Right lung (tissue), 5 donors: ENCODE data around the gene VWA2. TPM values are rescaled to one million over a fixed set of nuclear protein-coding genes. Genes with fewer than 3 reads are reported as not detected.

ENCODE experiments used
- DNase-seq, 2 donors: peaks; one replicate each; pipeline ENCODE4 v3.0.0-alpha.2; 2013
- polyA plus RNA-seq, 5 donors: library from polyadenylated mRNA; unstranded; fragments of 120-200 nt; gene quantifications; one replicate each; pipeline versions ENCODE4 v1.2.1 to v1.2.3, GENCODE V29; 2013; ENCODE audit warnings: inconsistent platforms in 1 of 5, low replicate concordance in 1 of 5; ENCODE audit not compliant: insufficient read length in 5 of 5, insufficient read depth in 1 of 5

The VWA2 gene
- polyA plus RNA-seq, 5 donors, result 21.6 to 30.6 (median 24.8) TPM

DNA sequence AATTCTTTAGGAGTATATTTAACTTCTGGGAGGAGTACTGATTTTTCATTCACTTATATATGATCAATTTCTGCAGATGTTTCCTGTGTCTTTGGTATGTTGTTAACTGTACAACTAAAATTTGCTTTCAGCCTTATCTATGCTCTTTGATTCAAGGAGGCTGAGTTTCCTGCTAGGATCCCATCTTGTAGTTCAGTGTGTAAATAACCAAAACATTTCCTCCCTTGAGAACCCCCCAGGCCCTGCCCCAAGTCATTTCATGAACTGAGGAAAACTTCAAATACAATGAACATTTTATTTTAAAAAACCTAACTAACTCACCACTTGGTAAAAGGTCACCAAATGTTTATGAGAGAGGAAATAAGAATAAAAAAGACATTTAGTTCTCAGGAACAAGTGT lies 55.5 kb downstream of the VWA2 start:
- DNase-seq, result no peak

DNA sequence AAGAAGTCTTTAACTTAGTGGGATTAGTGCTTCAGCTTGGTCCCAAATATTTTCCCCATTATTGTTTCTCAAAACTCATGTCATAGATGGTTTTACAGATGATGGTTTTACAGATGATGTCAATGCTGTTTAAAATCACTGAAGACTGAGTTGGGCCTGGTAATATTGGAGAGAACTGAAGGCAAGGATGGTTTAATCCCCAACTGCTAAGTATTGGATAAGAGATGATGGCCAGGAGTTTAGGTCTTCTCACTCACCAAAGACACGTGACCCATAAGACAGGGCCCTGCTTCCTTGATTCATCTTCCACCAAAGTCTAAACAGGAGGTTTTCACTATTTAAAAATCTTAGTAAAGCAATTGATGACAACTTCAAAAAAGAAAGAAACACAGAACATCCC lies 56.3 kb downstream of the VWA2 start:
- DNase-seq, result no peak

DNA sequence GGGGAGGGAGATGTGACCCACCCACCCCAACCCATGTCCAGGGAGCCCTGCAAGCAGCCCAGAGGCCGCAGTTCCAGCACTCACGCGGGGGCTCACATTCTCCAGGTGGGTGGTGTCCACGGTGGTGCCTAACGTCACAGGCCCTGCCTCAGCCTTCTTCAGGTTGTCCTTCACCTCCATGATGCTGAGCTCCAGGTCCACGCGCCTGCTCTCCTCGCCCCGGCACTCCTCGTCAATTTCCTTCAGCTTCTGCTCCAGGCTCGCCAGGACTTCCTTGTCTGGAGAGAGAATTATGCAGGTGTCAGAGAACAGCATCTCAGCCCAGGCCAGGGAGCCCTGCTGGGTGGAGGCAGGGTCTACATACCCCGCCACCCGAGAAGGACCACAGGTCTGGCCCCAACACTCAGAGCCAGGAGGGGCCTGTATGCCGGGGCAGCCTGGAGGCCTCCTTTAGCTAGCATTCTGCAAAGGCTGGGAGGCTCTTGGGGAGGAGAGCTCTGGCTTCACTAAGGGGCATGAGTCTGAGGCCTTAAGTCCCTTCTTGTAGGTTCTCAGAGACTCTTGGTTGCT lies 58.2 kb downstream of the VWA2 start:
- DNase-seq, result no peak

DNA sequence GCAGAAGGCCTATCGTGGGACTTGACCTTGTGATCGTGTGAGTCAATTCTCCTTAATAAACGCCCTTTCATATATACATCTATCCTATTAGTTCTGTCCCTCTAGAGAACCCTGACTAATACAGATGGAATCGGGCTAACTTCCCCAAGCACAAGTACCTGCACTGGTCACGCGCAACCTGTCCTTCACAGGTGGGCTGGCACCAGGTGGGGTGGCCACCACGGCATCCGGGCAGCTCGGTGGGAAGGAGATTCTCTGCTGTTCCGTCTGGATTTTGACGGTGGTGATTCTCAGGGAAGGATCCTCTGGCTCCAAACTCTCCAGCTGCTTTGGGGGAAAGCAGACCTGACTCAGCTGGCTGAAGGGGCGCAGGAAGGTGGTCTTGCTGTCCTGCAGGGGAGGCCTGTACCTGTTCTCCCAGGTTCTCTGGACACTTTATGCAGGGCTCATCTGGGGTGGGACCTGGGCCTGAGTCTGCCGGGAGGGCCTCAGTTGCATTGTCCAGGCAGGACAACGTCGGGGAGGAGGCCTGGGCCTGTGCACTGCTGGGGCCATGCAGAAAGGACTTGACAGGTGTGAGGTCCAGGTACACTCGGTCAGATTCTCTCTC lies 61.1 kb downstream of the VWA2 start:
- no peak for DNase-seq

DNA sequence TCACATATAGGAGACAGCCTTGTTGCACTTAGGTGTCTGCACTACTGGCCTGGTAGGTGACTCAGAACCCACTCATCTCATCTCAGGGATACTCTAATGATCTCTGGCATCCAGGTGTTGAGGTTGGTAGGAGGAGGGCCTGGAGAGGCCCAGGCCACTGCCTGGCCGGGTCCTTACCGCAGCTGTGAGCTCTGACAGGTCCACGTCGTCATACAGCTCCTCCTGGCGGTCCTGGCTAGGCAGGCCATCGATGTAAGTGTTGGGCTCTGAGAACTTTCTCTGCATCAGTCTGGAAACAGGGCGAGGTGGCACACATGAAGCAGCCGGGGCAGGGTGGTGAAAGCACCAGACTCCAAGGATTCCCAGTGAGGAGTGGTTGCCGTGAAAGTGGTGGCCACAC lies 62.1 kb downstream of the VWA2 start:
- DNase-seq, result no peak

DNA sequence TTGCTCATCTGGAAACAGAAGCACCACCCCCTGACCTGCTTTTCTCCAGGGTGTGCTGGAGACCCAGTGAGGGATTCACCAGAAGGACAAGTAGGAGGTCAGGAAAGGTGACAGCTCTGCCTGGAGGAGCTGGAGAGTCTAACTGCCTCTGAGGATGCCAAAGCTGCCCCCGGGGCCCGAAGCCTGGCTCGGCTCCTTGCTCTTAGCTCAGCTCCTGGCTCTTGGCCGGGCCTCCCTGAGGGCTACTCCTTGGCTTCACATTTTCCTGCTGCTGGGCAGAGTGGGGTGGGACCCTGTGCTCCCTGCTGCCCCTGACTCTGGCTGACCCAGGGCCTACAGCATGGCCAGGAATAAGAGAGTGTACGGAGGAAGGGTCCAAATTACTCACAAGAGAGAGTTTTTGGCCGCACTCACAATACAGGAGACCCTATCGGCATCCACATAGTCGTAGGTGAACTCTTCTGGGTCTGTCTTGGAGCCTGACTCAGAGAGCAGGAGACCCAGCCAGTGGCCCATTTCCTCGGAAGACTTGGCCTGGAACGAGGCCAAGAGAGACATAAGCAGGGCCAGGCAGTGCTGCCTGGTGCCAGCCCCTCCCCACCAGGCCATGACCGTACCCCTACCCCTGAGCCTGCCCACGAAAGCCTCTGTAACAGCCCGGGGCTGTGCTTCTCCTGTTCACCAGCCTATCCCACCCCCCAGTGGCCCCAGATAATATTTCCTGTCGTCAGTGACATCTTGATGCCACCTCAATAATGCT lies 63.1 kb downstream of the VWA2 start:
- no peak for DNase-seq

DNA sequence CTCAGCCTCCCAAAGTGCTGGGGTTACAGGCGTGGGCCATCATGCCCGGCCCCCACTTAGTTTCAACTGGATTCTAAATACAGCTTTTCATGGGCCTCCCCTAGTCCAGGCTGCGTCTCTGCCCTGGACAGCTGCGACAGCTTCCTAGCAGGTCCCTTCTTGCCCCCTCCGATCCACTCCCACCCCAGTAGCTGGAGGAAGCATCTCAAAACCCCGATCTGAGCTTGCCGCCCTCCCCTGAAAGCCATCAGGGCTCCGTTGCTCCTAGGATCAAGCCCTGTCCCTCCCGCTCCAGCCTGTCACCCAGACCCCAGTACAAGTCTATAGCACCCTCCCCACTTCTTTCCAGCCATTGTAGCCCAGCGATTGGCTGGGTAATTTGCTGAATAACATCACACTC lies 64.5 kb downstream of the VWA2 start:
- no peak for DNase-seq

DNA sequence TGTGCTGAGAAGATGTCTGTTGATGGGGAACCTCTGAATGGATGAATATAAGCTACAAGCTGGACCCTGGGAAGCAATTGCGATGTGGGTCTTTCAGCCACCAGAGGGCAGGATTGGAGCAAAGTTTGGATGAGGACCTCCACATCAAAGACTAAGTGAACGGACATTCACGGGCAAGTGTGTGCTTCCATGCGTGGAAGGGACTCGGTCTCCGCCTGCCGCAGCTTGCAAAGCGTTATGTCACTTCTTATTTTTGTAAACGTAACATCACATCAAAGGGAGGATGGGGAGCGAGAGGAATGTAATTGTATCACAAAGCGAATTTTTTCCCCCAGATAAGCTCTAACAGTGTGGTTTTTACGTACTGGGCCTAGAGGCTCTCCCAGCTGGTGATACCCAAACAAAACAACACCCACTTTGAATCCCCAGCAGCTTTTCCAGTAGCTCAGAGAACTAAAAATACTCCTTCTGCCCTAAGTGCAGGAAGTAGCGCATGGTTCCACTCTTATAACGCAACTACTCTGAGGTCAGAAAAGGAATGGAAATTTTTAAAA lies 65.0 kb downstream of the VWA2 start:
- peak; percentile 79 to 87 for DNase-seq

DNA sequence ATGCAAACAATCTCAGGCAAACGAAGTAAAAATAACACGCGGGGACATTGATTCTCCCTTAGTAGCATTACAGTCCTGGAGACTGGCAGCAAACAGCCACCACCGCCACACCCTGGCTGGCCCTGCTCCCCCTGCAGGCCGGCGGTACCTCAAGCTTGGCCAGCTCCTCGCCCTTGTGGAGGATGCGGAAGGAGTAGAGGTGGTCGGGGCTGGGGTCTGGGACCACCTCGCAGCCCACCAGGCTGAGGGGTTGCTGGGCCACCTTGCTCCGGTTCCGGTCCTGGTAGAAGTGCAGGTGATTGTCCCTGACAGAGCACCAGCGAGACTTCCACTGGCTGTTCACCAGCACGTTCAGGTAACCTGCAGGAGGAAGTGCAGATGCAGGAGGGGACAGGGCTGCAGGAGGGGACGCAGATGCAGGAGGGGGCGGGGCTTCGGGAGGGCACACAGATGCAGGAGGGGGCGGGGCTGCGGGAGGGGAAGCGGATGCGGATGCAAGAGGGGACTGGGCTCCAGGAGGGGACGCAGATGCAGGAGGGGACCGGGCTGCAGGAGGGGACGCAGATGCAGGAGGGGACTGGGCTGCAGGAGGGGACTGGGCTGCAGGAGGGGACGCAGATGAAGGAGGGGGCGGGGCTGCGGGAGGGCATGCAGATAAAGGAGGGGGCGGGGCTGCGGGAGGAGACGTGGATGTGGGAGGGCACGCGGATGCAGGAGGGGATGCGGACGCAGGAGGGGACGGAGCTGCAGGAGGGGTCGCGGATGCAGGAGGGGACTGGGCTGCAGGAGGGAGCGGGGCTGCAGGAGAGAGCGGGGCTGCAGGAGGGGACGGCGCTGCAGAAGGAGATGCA lies 65.7 kb downstream of the VWA2 start:
- DNase-seq, result peak in 1 of 2 donors; percentile 8

DNA sequence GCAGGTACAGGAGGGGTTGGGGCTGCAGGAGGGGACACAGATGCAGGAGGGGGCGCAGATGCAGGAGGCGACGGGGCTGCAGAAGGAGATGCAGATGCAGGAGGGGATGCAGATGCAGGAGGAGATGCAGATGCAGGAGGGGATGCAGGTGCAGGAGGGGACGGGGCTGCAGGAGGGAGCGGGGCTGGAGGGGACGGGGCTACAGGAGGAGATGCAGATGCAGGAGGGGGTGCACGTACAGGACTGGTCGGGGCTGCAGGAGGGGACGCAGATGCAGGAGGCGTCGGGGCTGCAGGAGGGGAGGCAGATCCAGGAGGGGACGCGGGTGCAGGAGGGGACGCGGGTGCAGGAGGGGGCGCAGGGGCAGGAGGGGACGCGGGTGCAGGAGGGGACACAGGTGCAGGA lies 66.5 kb downstream of the VWA2 start:
- no peak for DNase-seq

DNA sequence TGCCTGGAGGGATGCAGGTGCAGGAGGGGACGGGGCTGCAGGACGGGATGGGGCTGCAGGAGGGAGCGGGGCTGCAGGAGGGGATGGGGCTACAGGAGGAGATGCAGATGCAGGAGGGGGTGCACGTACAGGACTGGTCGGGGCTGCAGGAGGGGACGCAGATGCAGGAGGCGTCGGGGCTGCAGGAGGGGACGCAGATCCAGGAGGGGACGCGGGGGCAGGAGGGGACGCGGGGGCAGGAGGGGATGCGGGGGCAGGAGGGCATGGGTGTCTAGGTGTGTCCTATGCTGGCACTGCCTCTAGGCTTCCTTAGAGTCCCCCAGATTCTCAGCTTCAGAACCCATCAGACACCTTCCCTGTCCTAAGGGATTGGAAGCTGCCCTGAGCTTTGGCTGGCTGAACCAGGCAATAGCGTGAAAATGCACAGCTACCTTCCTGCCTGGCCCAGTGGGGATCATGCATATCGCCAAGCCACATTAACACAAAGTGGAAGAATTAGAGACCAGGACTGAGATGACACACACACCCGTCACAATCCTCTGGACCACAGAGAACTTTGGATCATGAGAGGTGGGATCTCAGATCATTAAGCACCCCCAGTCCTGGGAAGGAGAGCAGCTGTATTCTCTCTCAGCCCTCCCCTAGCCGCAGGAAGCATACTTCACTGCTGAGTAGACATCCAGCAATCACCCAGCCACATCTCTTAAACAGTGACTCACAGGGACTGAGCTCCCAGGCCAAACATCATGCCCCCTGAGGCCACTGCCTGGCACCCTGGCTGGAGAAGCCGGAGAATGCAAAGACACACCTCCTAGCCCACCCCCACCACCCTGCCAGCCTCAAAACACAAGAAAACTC lies 67.3 kb downstream of the VWA2 start:
- no peak for DNase-seq

DNA sequence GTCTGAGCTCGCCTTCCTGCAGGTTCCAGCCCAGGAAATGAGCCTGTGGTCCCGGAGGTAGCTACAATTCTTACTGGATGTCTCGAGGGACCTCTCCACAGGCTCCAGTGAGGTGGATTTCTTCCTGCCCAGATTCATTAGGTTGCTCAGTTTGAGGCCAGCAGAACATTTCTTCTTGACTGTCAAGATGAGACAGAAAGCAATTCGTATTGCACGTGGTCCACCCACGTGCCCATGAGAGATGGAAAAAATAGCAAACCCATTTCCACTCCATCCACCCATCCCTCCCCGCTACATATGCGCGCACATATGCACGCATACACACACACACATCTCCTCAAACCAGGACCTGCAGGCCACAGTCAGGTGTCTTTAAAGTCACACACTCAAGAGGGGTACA lies 68.7 kb downstream of the VWA2 start:
- DNase-seq, result no peak

DNA sequence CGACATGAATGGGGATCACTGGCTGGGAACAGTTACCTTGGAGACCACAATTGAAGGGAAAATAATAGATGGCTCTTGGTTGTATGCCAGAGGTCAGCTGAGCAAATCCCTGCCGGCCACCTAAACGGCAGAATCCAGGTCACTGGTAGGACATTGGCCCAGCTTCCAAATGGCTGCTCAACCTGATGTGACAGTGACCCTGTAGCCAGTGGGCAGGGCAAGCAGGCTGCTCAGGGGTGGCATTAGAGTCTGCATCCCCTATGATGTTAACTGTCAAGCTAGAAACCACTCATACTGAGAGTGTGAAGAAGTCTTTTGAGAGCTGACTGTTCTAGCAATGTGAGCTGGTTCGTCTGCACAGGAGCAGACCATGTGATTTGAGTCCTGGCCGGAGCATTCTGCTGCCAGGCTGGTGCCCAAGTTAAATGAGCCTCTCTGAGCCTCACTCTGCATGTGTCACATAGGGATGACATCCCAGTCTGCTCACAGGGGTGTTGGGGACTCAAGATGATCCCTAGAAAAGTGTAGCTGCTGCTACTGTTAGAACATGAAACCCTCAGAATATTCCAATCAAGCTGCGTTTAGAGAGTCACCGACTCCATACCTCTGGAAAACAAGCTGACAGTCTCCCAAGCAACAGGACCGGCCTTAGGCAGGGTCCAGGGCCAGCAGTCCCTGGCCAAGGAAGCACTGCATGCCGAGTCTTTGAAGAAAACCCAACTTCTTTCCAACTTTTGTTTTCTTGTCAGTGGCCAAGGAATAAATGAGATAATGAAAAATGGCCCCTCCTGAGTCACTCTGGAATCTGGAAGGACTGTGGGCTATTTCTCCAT lies 69.7 kb downstream of the VWA2 start:
- DNase-seq, result no peak

DNA sequence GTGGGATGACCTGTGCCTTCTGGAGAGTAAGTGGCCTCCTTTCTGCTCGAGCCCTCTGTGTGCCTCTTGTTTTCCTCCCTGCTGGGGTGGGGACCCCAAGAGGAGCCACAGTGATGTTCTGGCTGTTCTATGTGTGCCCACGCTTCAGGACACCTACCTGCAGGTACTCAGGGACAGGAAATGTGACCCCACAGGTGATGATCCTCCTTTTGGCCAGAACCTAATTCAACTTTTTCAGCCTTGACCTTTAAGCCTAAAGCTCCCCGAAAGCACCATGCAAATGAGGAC lies 70.3 kb downstream of the VWA2 start:
- no peak for DNase-seq

DNA sequence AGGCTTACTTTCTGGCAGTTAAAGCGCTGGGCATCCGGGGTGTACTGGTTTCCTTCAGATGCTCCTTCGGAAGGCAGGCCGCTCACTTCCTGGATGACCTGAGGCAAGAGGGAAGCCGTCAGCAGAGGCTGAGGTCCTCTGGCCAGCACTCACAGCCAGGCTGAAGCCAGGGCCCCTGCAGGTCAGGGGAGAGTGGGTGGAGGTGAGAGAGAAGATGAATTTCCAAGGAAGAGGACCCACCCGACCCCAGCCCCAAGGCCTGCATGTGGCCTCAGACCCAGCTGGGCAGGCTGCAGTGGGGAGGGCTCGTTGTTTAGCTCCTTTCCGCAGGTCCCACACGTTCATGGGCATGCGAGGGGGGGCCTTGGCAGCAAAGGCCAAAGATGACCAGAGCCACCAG lies 71.3 kb downstream of the VWA2 start:
- no peak for DNase-seq

DNA sequence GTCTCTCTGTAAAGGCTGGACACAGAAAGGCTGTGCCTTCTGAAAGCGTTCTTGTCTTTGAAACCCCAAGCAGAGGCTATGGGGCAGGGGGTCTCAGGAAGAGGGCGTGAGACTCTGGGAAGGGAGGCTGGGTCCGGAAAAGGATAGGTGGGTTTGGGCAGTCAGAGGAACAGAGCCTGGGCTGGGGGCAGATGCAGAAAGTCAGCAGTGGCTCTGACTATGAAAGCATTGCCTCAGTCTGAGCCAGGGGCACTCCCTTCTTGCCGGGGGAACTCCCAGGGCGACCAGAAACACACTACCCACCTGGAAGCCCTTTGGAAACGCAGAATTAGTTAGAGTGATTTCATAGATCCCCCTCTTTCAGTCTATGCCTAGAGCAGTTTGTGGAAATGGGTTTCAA lies 72.0 kb downstream of the VWA2 start:
- no peak for DNase-seq

DNA sequence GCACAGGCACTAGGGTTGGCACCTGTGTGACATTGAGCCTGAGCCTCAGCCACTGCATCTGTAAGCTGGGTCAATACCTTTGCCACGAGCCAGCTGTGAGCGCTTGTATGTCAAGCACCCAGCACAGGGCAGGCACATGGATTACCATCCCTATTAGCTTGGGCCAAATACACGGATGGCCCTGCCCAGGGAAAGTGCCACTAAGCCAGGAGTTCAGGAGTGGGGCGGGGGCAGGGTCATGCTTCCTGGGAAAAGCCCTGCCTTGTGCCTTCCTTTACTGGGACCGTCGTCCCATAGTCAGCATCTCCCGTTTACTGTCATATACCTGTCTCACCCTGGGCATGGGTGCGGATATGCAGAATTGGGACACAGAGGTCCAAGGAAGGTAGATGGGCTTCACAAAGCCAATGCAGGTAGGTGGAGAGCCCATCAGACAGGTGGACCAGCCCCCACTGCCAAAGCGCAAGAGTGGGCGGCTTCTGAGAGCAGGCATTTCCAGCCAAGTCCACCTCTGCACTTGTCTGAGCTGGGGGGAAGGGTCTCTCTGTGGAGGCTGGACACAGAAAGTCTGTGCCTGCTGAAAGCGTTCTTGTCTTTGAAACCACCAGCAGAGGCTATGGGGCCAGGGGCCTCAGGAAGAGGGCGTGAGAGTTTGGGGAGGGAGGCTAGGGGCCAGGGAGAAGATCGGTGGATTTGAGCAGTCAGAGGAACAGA lies 72.6 kb downstream of the VWA2 start:
- no peak for DNase-seq

DNA sequence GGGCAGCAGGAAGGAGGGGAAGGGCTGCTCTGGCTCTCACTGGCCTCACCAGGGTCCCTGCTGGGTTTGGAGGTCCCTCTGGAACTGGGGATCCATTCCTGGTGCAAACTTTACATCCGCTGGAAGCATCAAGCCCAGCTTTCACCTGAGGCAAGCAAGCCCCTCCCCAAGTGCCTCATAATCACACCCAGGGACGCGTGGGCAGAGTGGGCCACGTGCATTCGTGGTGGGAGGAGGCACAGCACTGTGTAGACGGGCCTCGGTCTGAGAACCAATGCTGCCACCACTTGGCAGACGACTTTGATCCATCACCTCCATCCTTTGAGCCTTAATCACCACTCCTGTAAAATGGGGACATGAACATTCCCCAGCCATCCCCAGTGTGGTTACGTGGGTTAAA lies 74.1 kb downstream of the VWA2 start:
- DNase-seq, result no peak

DNA sequence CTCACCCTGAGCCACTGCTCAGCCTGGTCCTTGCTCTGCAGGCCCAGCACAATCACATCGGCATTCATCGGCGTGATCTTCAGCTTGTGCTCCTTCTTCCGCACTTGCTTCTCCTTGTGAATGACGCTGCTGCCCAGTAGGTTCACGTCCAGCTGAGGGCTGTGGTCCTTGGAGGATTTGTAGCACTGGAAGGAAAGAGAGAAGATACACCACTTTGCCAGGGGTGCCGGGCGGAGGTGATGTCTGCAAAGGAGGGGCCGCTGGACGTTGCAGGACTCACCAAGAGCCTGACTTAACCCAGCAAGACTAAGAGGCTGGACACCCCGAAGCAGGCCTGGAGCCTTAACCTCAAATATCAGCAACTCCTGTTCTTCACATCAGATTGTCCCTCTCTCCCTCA lies 74.8 kb downstream of the VWA2 start:
- DNase-seq, result no peak
